OCI-LY7 (cell line): ENCODE results near the gene SPG7.

Experiments
- CTCF ChIP-seq: fragments of 200-600 bp; sonication (generic); conservative IDR thresholded peaks from 2 replicates; pipeline ENCODE4 v1.5.1; 2014; ENCODE audit warnings: mild to moderate bottlenecking, antibody characterized with exemption, low read length, moderate library complexity, mixed read lengths
- EZH2phosphoT487 ChIP-seq: fragments of 200-600 bp; sonication (generic); IDR thresholded peaks from 2 replicates; pipeline ENCODE4 v1.6.1; 2018; ENCODE audit warnings: low read depth, borderline replicate concordance, mild to moderate bottlenecking, mixed run types, antibody characterized with exemption, low read length, moderate library complexity, mixed read lengths

DNA sequence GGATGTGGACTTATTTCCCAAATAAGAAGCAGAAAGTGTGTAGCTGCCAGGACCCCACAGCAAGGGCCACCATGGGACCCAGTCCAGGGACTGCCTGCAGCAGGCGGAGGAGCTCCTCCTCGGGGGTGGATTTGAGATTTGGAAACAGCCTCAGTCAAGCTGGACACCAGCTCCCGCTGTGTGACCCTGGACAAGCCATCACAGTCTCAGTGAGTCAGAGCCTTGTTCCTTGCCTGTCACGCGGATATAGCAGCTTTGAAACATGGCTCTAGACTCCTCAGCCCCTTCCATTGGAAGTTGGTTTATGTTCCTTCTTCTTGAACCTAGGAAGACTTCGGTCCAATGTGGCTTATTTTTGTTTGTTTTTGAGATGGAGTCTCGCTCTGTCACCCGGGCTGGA lies 92.8 kb downstream of the SPG7 start:
- TF ChIP-seq CTCF, result no peak
- no peak for TF ChIP-seq EZH2phosphoT487
